ENCODE results near the gene RAB30. TPM values are rescaled to one million over a fixed set of nuclear protein-coding genes. Genes with fewer than 3 reads are reported as not detected.
"Not testable (repeated sequence)": the region's sequence is repeated elsewhere in the genome, so short reads cannot be mapped to it uniquely, and the experiment has no call there.

RAB30 gene
- total and polyA plus RNA-seq, 12 donors = 2.5 to 29.4 (median 21.7) TPM

- H3K4me1 ChIP-seq = peaks cover 0 to 2% (median 0%) of the 10 kb centered on the region in 9 donors
- DNase-seq (no peak), ATAC-seq (no peak)
- H3K27me3 ChIP-seq = no peaks in the 10 kb centered on the region
- intact Hi-C loops (cut with DNase I) = no loop called here
- H3K27ac ChIP-seq = no peak overlapping the region
- 88 to 89% methylated on average over 1 of the region's 1 CpG for WGBS, 2 donors
- TF ChIP-seq CTCF (IDR thresholded peaks at IDR 0.05) = no peak
- H3K36me3 ChIP-seq = no peaks in the 10 kb centered on the region
- no peak overlapping the region for H3K4me3 ChIP-seq
- no peaks in the 10 kb centered on the region for H3K9me3 ChIP-seq
These were observed 99.6 kb downstream of the RAB30 start for GRCh38 chr11:82972103-82972502.

- H3K36me3 ChIP-seq; H3K4me1 ChIP-seq; H3K9me3 ChIP-seq; ATAC-seq; H3K27me3 ChIP-seq; intact Hi-C loops (cut with DNase I); H3K27ac ChIP-seq; DNase-seq: not testable (repeated sequence)
- H3K4me3 ChIP-seq = peak overlapping the region in 1 of 10 donors; percentile 14
- WGBS, 2 donors = 92 to 96% methylated on average over 7 to 8 of the region's 8 CpGs
These were observed 100.2 kb downstream of the RAB30 start for GRCh38 chr11:82971519-82971946.

GRCh38 chr11:82970507-82971083 lies 101.1 kb downstream of the RAB30 start:
- 85 to 86% methylated on average over 53 to 60 of the region's 60 CpGs for WGBS, 2 donors

GRCh38 chr11:82969811-82970210 lies 101.9 kb downstream of the RAB30 start:
- DNase-seq (no peak), ATAC-seq (no peak)
- no peaks in the 10 kb centered on the region for H3K9me3 ChIP-seq
- no peak overlapping the region for H3K4me3 ChIP-seq
- intact Hi-C loops (cut with DNase I) = no loop called here
- H3K36me3 ChIP-seq = no peaks in the 10 kb centered on the region
- no peak overlapping the region for H3K27ac ChIP-seq
- no peaks in the 10 kb centered on the region for H3K4me1 ChIP-seq
- H3K27me3 ChIP-seq = no peaks in the 10 kb centered on the region
- TF ChIP-seq CTCF (IDR thresholded peaks at IDR 0.05) = no peak
- WGBS, 2 donors = 87 to 93% methylated on average over 4 of the region's 4 CpGs

More at GRCh38 chr11:82970507-82971083, 101.1 kb downstream of the RAB30 start:
- ATAC-seq (peak in 2 of 8 donors; percentile 25 to 74), DNase-seq (peak in 1 of 2 donors; percentile 20)
- H3K4me1 ChIP-seq; H3K9me3 ChIP-seq; intact Hi-C loops (cut with DNase I); H3K36me3 ChIP-seq; H3K27ac ChIP-seq; H3K27me3 ChIP-seq: not testable (repeated sequence)
- peak overlapping the region in 3 of 10 donors; percentile 13 to 28 (median 28) for H3K4me3 ChIP-seq

- intact Hi-C loops (cut with DNase I) = no loop called here
- WGBS, 2 donors = 74 to 90% methylated on average over 4 of the region's 4 CpGs
These were observed 104.3 kb downstream of the RAB30 start for GRCh38 chr11:82967381-82967780.

GRCh38 chr11:82962021-82962420 lies 109.7 kb downstream of the RAB30 start:
- DNase-seq; H3K9me3 ChIP-seq; intact Hi-C loops (cut with DNase I); H3K4me3 ChIP-seq; H3K36me3 ChIP-seq; ATAC-seq; H3K27me3 ChIP-seq; H3K27ac ChIP-seq; H3K4me1 ChIP-seq: not testable (repeated sequence)

More at GRCh38 chr11:82967381-82967780, 104.3 kb downstream of the RAB30 start:
- ATAC-seq (no peak), DNase-seq (no peak)
- Histone ChIP-seq H3K27me3 (no peaks in the 10 kb centered on the region), H3K36me3 (no peaks in the 10 kb centered on the region), H3K4me1 (no peaks in the 10 kb centered on the region), H3K9me3 (no peaks in the 10 kb centered on the region), H3K27ac (no peak overlapping the region), H3K4me3 (no peak overlapping the region)
- no peak for TF ChIP-seq CTCF (IDR thresholded peaks at IDR 0.05)

All from heart right ventricle (tissue), 16 donors.